CD8-positive, alpha-beta memory T cell (primary cell): ENCODE results near the gene CDKN2AIP. TPM values are rescaled to one million over a fixed set of nuclear protein-coding genes. Genes with fewer than 3 reads are reported as not detected.
A peak's percentile ranks its signal among the peaks of the same experiment; 100 is the strongest.

Experiments used
- CTCF ChIA-PET: fragments of 350-600 bp; sonication (Branson Sonifier 250); formaldehyde crosslinking; loops from one replicate; lab custom pipeline; 2021; ENCODE audit warnings: antibody characterized with exemption; lab: Charles Lee
- POLR2A ChIA-PET: fragments of 350-600 bp; sonication (Branson Sonifier 250); formaldehyde crosslinking; loops from one replicate; lab custom pipeline; 2021; ENCODE audit warnings: antibody characterized with exemption; lab: Charles Lee
- DNase-seq, 5 donors: peaks; one replicate each; pipeline versions ENCODE4 v3.0.0 to v3.0.0-alpha.2; 2020 to 2022; ENCODE audit warnings: mixed read lengths in 1 of 5
- H3K27ac ChIP-seq: one replicate; pipeline ENCODE4 v1.7.0; 2013; ENCODE audit warnings: low read depth, mild to moderate bottlenecking, low read length, moderate library complexity
- H3K27me3 ChIP-seq: 2 replicates; pipeline ENCODE4 v1.7.0; 2013; ENCODE audit warnings: low read length, mild to moderate bottlenecking; ENCODE audit not compliant: insufficient read depth, poor library complexity, severe bottlenecking
- H3K36me3 ChIP-seq: 2 replicates; pipeline ENCODE4 v1.7.0; 2013; ENCODE audit warnings: mild to moderate bottlenecking, low read length, moderate library complexity; ENCODE audit not compliant: insufficient read depth
- H3K4me1 ChIP-seq: 2 replicates; pipeline ENCODE4 v1.7.0; 2013; ENCODE audit warnings: mild to moderate bottlenecking, low read length, moderate library complexity; ENCODE audit not compliant: insufficient read depth
- H3K4me3 ChIP-seq: 2 replicates; pipeline ENCODE4 v1.7.0; 2013; ENCODE audit warnings: mild to moderate bottlenecking, low read length
- H3K9me3 ChIP-seq: 2 replicates; pipeline ENCODE4 v1.7.0; 2013; ENCODE audit warnings: mild to moderate bottlenecking, low read length
- H3K27ac Mint-ChIP-seq, 8 donors: one replicate each; pipeline ENCODE4 v1.8.0; 2020 to 2021; ENCODE audit warnings: mixed read lengths in 8 of 8, mild to moderate bottlenecking in 6 of 8, inconsistent platforms in 3 of 8, moderate library complexity in 3 of 8
- H3K27me3 Mint-ChIP-seq, 2 donors: one replicate each; pipeline ENCODE4 v1.8.0; 2020 to 2021; ENCODE audit warnings: mixed read lengths in 2 of 2, mild to moderate bottlenecking in 1 of 2, moderate library complexity in 1 of 2
- H3K36me3 Mint-ChIP-seq, 3 donors: one replicate each; pipeline ENCODE4 v1.8.0; 2020 to 2021; ENCODE audit warnings: mixed read lengths in 3 of 3, inconsistent platforms in 1 of 3, mild to moderate bottlenecking in 1 of 3
- H3K4me1 Mint-ChIP-seq, 3 donors: one replicate each; pipeline ENCODE4 v1.8.0; 2020 to 2021; ENCODE audit warnings: mixed read lengths in 3 of 3, inconsistent platforms in 1 of 3, mild to moderate bottlenecking in 1 of 3
- H3K4me3 Mint-ChIP-seq, 7 donors: one replicate each; pipeline ENCODE4 v1.8.0; 2020 to 2021; ENCODE audit warnings: mixed read lengths in 7 of 7, mild to moderate bottlenecking in 6 of 7, moderate library complexity in 4 of 7, inconsistent platforms in 2 of 7
- H3K9me3 Mint-ChIP-seq, 5 donors: one replicate each; pipeline ENCODE4 v1.8.0; 2020 to 2022; ENCODE audit warnings: mixed read lengths in 5 of 5, mild to moderate bottlenecking in 3 of 5, moderate library complexity in 2 of 5, inconsistent platforms in 1 of 5
- polyA plus RNA-seq: library from polyadenylated mRNA; unstranded; fragments of 300-500 nt; fragmentation: Illumina TruSeq; gene quantifications from one replicate; pipeline ENCODE4 v1.2.3, GENCODE V29; 2021
- total RNA-seq, 2 experiments: library from RNA; stranded (reverse); gene quantifications; one replicate each; pipeline ENCODE4 v1.2.3, GENCODE V29; 2021

The CDKN2AIP gene
- total and polyA plus RNA-seq, 3 experiments from 2014 or later, result 29.4 to 35.3 (median 30.1) TPM

- Histone ChIP-seq H3K27me3 (no peaks in the 10 kb centered on the region), H3K27ac (no peak overlapping the region), H3K4me1 (peaks cover 5% of the 10 kb centered on the region), H3K36me3 (no peaks in the 10 kb centered on the region), H3K9me3 (no peaks in the 10 kb centered on the region), H3K4me3 (no peak overlapping the region)
- no peak for DNase-seq
- H3K36me3 Mint-ChIP-seq, result no peaks in the 10 kb centered on the region
- CTCF ChIA-PET, result no interaction called here
- POLR2A ChIA-PET, result no interaction called here
- no peaks in the 10 kb centered on the region for H3K27me3 Mint-ChIP-seq
- peak overlapping the region in 1 of 8 donors; percentile 52 for H3K27ac Mint-ChIP-seq
- peaks cover 0 to 2% (median 0%) of the 10 kb centered on the region in 5 donors for H3K9me3 Mint-ChIP-seq
- H3K4me1 Mint-ChIP-seq, result peaks cover 2 to 9% (median 7%) of the 10 kb centered on the region in 3 donors
- H3K4me3 Mint-ChIP-seq, result no peak overlapping the region
These were observed 21.3 kb upstream of the CDKN2AIP start for GRCh38 chr4:183422962-183423631.

- Histone ChIP-seq H3K4me3 (no peak overlapping the region), H3K36me3 (no peaks in the 10 kb centered on the region), H3K27ac (no peak overlapping the region), H3K4me1 (peaks cover 5% of the 10 kb centered on the region), H3K27me3 (no peaks in the 10 kb centered on the region), H3K9me3 (no peaks in the 10 kb centered on the region)
- peak overlapping the region in 2 of 8 donors; percentile 52 to 81 for H3K27ac Mint-ChIP-seq
- POLR2A ChIA-PET, result interaction anchor here (0.6 kb wide), 1 partner anchor 495 kb away, joined by 3 read pairs; no protein-coding TSS in a partner anchor
- peaks cover 3 to 9% (median 8%) of the 10 kb centered on the region in 3 donors for H3K4me1 Mint-ChIP-seq
- H3K4me3 Mint-ChIP-seq, result no peak overlapping the region
- CTCF ChIA-PET, result no interaction called here
- H3K9me3 Mint-ChIP-seq, result peaks cover 0 to 2% (median 0%) of the 10 kb centered on the region in 5 donors
- no peaks in the 10 kb centered on the region for H3K27me3 Mint-ChIP-seq
- H3K36me3 Mint-ChIP-seq, result no peaks in the 10 kb centered on the region
- DNase-seq, result no peak
These were observed 20.2 kb upstream of the CDKN2AIP start for GRCh38 chr4:183424109-183424744.

- no peaks in the 10 kb centered on the region for H3K27me3 ChIP-seq
- DNase-seq, result no peak
- H3K9me3 Mint-ChIP-seq, result peaks cover 0 to 2% (median 0%) of the 10 kb centered on the region in 5 donors
- H3K4me1 ChIP-seq, result peaks cover 19% of the 10 kb centered on the region
- H3K27ac ChIP-seq, result no peak overlapping the region
- POLR2A ChIA-PET, result no interaction called here
- peak overlapping the region in 4 of 8 donors; percentile 14 to 58 (median 34) for H3K27ac Mint-ChIP-seq
- no peaks in the 10 kb centered on the region for H3K27me3 Mint-ChIP-seq
- peaks cover 16 to 26% (median 26%) of the 10 kb centered on the region in 3 donors for H3K4me1 Mint-ChIP-seq
- H3K36me3 Mint-ChIP-seq, result no peaks in the 10 kb centered on the region
- CTCF ChIA-PET, result interaction anchor here (1.2 kb wide), 1 partner anchor 19 kb away, joined by 3 read pairs; no protein-coding TSS in a partner anchor
- H3K9me3 ChIP-seq, result no peaks in the 10 kb centered on the region
- H3K36me3 ChIP-seq, result no peaks in the 10 kb centered on the region
- no peak overlapping the region for H3K4me3 Mint-ChIP-seq
- H3K4me3 ChIP-seq, result no peak overlapping the region
These were observed 17.9 kb upstream of the CDKN2AIP start for GRCh38 chr4:183426507-183426906.

GRCh38 chr4:183429489-183429888 lies 14.9 kb upstream of the CDKN2AIP start:
- no peak overlapping the region for H3K27ac ChIP-seq
- Mint-ChIP-seq H3K27me3 (no peaks in the 10 kb centered on the region), H3K9me3 (peaks cover 0 to 2% (median 0%) of the 10 kb centered on the region in 5 donors), H3K4me1 (peaks cover 16 to 32% (median 32%) of the 10 kb centered on the region in 3 donors), H3K36me3 (no peaks in the 10 kb centered on the region), H3K27ac (peak overlapping the region in 2 of 8 donors; percentile 39 to 73), H3K4me3 (no peak overlapping the region)
- no peak overlapping the region for H3K4me3 ChIP-seq
- H3K36me3 ChIP-seq, result no peaks in the 10 kb centered on the region
- CTCF ChIA-PET, result interaction anchor here (1.2 kb wide), 1 partner anchor 22 kb away, joined by 3 read pairs; no protein-coding TSS in a partner anchor
- DNase-seq, result no peak
- H3K9me3 ChIP-seq, result no peaks in the 10 kb centered on the region
- no peaks in the 10 kb centered on the region for H3K27me3 ChIP-seq
- POLR2A ChIA-PET, result no interaction called here
- peaks cover 32% of the 10 kb centered on the region for H3K4me1 ChIP-seq

GRCh38 chr4:183430317-183430993 lies 14.0 kb upstream of the CDKN2AIP start:
- Mint-ChIP-seq H3K27ac (peak overlapping the region in 7 of 8 donors; percentile 8 to 81 (median 63)), H3K27me3 (no peaks in the 10 kb centered on the region), H3K9me3 (peaks cover 0 to 2% (median 0%) of the 10 kb centered on the region in 5 donors), H3K4me1 (peaks cover 16 to 32% (median 32%) of the 10 kb centered on the region in 3 donors), H3K4me3 (peak overlapping the region in 6 of 7 donors; percentile 20 to 61 (median 46)), H3K36me3 (no peaks in the 10 kb centered on the region)
- ChIA-PET POLR2A (interaction anchor here (0.5 to 1.1 kb wide), 3 partner anchors 14 to 175 kb away, joined by 3 to 8 read pairs (median 5); partner anchors contain the start of gene CDKN2AIP), CTCF (interaction anchor here (0.8 to 1.3 kb wide), 5 partner anchors 13 to 32 kb away, joined by 3 to 5 read pairs (median 3); no protein-coding TSS in a partner anchor)
- Histone ChIP-seq H3K27me3 (no peaks in the 10 kb centered on the region), H3K36me3 (no peaks in the 10 kb centered on the region), H3K4me1 (peaks cover 32% of the 10 kb centered on the region), H3K27ac (no peak overlapping the region), H3K9me3 (no peaks in the 10 kb centered on the region), H3K4me3 (no peak overlapping the region)
- DNase-seq, result peak in 2 of 5 donors; percentile 7 to 40

GRCh38 chr4:183430994-183431347 lies 13.5 kb upstream of the CDKN2AIP start:
- Histone ChIP-seq H3K4me1 (peaks cover 32% of the 10 kb centered on the region), H3K27me3 (no peaks in the 10 kb centered on the region), H3K27ac (no peak overlapping the region), H3K36me3 (no peaks in the 10 kb centered on the region), H3K9me3 (no peaks in the 10 kb centered on the region), H3K4me3 (no peak overlapping the region)
- no peak for DNase-seq
- ChIA-PET POLR2A (interaction anchor here (0.5 to 1.1 kb wide), 3 partner anchors 13 to 175 kb away, joined by 3 to 8 read pairs (median 5); partner anchors contain the start of gene CDKN2AIP), CTCF (interaction anchor here (0.8 to 1.8 kb wide), 5 partner anchors 12 to 33 kb away, joined by 3 to 5 read pairs (median 3); partner anchors contain the start of gene CDKN2AIP)
- Mint-ChIP-seq H3K4me1 (peaks cover 16 to 32% (median 32%) of the 10 kb centered on the region in 3 donors), H3K27me3 (no peaks in the 10 kb centered on the region), H3K27ac (peak overlapping the region in 7 of 8 donors; percentile 2 to 81 (median 63)), H3K4me3 (peak overlapping the region in 6 of 7 donors; percentile 2 to 61 (median 46)), H3K9me3 (peaks cover 0 to 2% (median 0%) of the 10 kb centered on the region in 5 donors), H3K36me3 (no peaks in the 10 kb centered on the region)

- H3K4me3 ChIP-seq, result no peak overlapping the region
- no peaks in the 10 kb centered on the region for H3K9me3 ChIP-seq
- POLR2A ChIA-PET, result interaction anchor here (0.7 to 1.1 kb wide), 2 partner anchors 12 to 72 kb away, joined by 3 to 8 read pairs; partner anchors contain the start of gene CDKN2AIP
- Mint-ChIP-seq H3K9me3 (no peaks in the 10 kb centered on the region), H3K27me3 (no peaks in the 10 kb centered on the region), H3K27ac (peak overlapping the region in 1 of 8 donors; percentile 93), H3K4me3 (peak overlapping the region in 1 of 7 donors; percentile 49), H3K36me3 (no peaks in the 10 kb centered on the region), H3K4me1 (peaks cover 14 to 28% (median 27%) of the 10 kb centered on the region in 3 donors)
- H3K27me3 ChIP-seq, result no peaks in the 10 kb centered on the region
- CTCF ChIA-PET, result interaction anchor here (0.8 to 1.8 kb wide), 4 partner anchors 12 to 33 kb away, joined by 3 to 5 read pairs (median 4); partner anchors contain the start of gene CDKN2AIP
- H3K4me1 ChIP-seq, result peaks cover 29% of the 10 kb centered on the region
- no peak for DNase-seq
- no peak overlapping the region for H3K27ac ChIP-seq
- no peaks in the 10 kb centered on the region for H3K36me3 ChIP-seq
These were observed 12.8 kb upstream of the CDKN2AIP start for GRCh38 chr4:183431614-183432013.
